Peyer's patch (tissue), 4 donors: ENCODE measurements around the gene ZC3H4.

Experiments
- POLR2A ChIP-seq, 2 donors: fragments of 450-650 bp; IDR thresholded peaks; one replicate each; pipeline ENCODE4 v1.5.1; 2017; ENCODE audit warnings: antibody characterized with exemption in 2 of 2, mild to moderate bottlenecking in 2 of 2, moderate library complexity in 2 of 2
- TF ChIP-seq, protein P1 (sequence below), 6 experiments: fragments of 450-650 bp in 4 of 6; fragments of 200-600 bp in 2 of 6; sonication (generic) in 1 of 6; IDR thresholded peaks; one replicate each; pipeline ENCODE4 v1.5.1; 2017 to 2019; ENCODE audit warnings: antibody characterized with exemption in 6 of 6, mild to moderate bottlenecking in 3 of 6, moderate library complexity in 1 of 6

GRCh38 chr19:47142779-47143178, 29.2 kb upstream of the ZC3H4 start:
- TF ChIP-seq, protein P1, sequence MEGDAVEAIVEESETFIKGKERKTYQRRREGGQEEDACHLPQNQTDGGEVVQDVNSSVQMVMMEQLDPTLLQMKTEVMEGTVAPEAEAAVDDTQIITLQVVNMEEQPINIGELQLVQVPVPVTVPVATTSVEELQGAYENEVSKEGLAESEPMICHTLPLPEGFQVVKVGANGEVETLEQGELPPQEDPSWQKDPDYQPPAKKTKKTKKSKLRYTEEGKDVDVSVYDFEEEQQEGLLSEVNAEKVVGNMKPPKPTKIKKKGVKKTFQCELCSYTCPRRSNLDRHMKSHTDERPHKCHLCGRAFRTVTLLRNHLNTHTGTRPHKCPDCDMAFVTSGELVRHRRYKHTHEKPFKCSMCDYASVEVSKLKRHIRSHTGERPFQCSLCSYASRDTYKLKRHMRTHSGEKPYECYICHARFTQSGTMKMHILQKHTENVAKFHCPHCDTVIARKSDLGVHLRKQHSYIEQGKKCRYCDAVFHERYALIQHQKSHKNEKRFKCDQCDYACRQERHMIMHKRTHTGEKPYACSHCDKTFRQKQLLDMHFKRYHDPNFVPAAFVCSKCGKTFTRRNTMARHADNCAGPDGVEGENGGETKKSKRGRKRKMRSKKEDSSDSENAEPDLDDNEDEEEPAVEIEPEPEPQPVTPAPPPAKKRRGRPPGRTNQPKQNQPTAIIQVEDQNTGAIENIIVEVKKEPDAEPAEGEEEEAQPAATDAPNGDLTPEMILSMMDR (IDR thresholded peaks at IDR 0.05) = no peak
- TF ChIP-seq POLR2A (IDR thresholded peaks at IDR 0.05) = no peak
